A549 treated with CpdA at 1 μM for 4 hours (cell line): ENCODE results near the gene MOSMO. TPM values are rescaled to one million over a fixed set of nuclear protein-coding genes. Genes with fewer than 3 reads are reported as not detected.

Experiments
- total RNA-seq: library from RNA; stranded (reverse); fragments of 200-300 nt; extraction: Qiagen RNA extraction; gene quantifications from 5 replicates; pipeline ENCODE4 v1.2.3, GENCODE V29; 2022; ENCODE audit warnings: low read depth

Gene MOSMO
- 7.6 to 9.3 TPM (median 8.8 TPM) in 5 replicates for total RNA-seq

GRCh38 chr16:22007509-22008214 lies at the start of gene MOSMO:
Gene MOSMO (plus strand): TSS chr16:22008111. CDS start chr16:22008302, 191 bp downstream.

GRCh38 chr16:22092143-22092933 lies 84.4 kb downstream of the MOSMO start, which contains the start of gene VWA3A:
Gene VWA3A (plus strand): TSS chr16:22092541. CDS start chr16:22092638, 97 bp downstream.

Other genes starting within 250 kb of the MOSMO start
- gene NPIPB4, start 150.4 kb upstream of the MOSMO start, total RNA-seq, result 23.2 to 32.5 TPM (median 27.1 TPM) in 5 replicates
- 148 to 243 TPM (median 162 TPM) in 5 replicates for gene UQCRC2, start 54.8 kb upstream of the MOSMO start, total RNA-seq
- gene PDZD9, start 7.0 kb upstream of the MOSMO start, total RNA-seq, result not detected in 5 replicates
- gene VWA3A, start 84.4 kb downstream of the MOSMO start, total RNA-seq, result 0.08 TPM in 1 of 5 replicates, not detected in the others
- not detected in 5 replicates for gene SDR42E2, start 154.4 kb downstream of the MOSMO start, total RNA-seq
- 10.1 to 14.4 TPM (median 13.6 TPM) in 5 replicates for gene EEF2K, start 198.2 kb downstream of the MOSMO start, total RNA-seq